H1 (cell line): ENCODE data around the gene TFAP2B. TPM values are rescaled to one million over a fixed set of nuclear protein-coding genes. Genes with fewer than 3 reads are reported as not detected.

Experiments
- MAFK ChIP-seq: IDR thresholded peaks from 2 replicates; pipeline ENCODE4 v1.6.1; 2012; ENCODE audit warnings: low read depth, mild to moderate bottlenecking, improper control_type of control experiment, low read length
- polyA plus RNA-seq, 7 experiments: library from polyadenylated mRNA; depleted of rRNA in 3 of 7; stranded (reverse) in 5 of 7; unstranded in 2 of 7; fragments of >200 nt in 5 of 7; fragments of 200-250 nt in 2 of 7; gene quantifications; 1 replicate in 5 of 7; 2 replicates in 1 of 7; 4 replicates in 1 of 7; pipeline versions ENCODE4 v1.2.1 to v1.2.3, GENCODE V29; 2011 to 2013; ENCODE audit warnings: missing spikeins in 2 of 7, mixed read lengths in 2 of 7
- total RNA-seq: library from RNA; stranded (reverse); fragmentation: NEBNext Ultra II Directional; extraction: Animal tissue kit (Norgen Biotek cat#: 25700); gene quantifications from 2 replicates; pipeline ENCODE4 v1.2.1, GENCODE V29; 2021
- TF ChIP-seq, protein P1 (sequence below): IDR thresholded peaks from 2 replicates; pipeline ENCODE4 v1.6.1; 2012; ENCODE audit warnings: inconsistent platforms

The TFAP2B gene
- total and polyA plus RNA-seq, 2 of the 8 experiments (the other 6 are each of a cell fraction or from before 2014, with no cell fraction given), result not detected

DNA sequence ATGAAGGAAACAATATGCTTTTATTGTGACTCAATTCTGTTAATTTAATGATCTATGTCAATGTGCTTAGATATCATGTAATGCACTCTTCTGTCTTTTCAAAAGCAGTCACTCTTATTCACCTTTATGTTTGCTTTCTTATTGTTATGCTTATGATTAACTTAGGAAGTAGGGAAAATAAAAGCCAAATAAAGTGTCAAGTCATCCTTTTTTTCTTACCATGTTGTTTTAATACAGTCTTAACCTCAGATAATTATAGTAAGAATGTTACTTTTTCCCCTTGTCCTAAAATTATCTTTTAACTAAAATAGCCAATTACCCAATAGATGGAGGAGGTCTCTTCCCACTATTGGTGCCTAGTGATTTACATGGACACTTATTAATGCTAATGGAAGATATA lies 72.6 kb downstream of the TFAP2B start (continued):
- TF ChIP-seq, protein P1, sequence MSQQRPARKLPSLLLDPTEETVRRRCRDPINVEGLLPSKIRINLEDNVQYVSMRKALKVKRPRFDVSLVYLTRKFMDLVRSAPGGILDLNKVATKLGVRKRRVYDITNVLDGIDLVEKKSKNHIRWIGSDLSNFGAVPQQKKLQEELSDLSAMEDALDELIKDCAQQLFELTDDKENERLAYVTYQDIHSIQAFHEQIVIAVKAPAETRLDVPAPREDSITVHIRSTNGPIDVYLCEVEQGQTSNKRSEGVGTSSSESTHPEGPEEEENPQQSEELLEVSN, result no peak
- no peak for TF ChIP-seq MAFK

Other genes starting within 250 kb of the TFAP2B start
- not detected in 2 replicates for gene TFAP2D, start 105.3 kb upstream of the TFAP2B start, total RNA-seq
- gene TFAP2D, start 105.3 kb upstream of the TFAP2B start, polyA plus RNA-seq (2011; rRNA removed), result not detected in 2 replicates